Stimulated activated CD4-positive, alpha-beta T cell treated with anti-CD3 and anti-CD28 coated beads, Interleukin-1b, Interleukin-23, amount 100 ng/mL, for 4 hours (primary cell): ENCODE measurements around the gene ELL3.
"Not testable (repeated sequence)": the region's sequence is repeated elsewhere in the genome, so short reads cannot be mapped to it uniquely, and the experiment has no call there.

Source experiments
- DNase-seq, 2 donors: peaks; one replicate each; pipeline ENCODE4 v3.0.0-alpha.2; 2020; ENCODE audit warnings: low read depth in 2 of 2

ELL3 gene

GRCh38 chr15:43791993-43792760 is 15.4 kb upstream of the ELL3 start, which contains the start of gene SERF2:
TSS of gene SERF2 (plus strand) at chr15:43792320. CDS start at chr15:43792377, 57 bp downstream.
- peak; percentile 99 for DNase-seq

GRCh38 chr15:43789409-43789808 is 12.6 kb upstream of the ELL3 start:
- DNase-seq = no peak

- no peak for DNase-seq
Measured at GRCh38 chr15:43779016-43779415, 2.2 kb upstream of the ELL3 start.

- DNase-seq = peak; percentile 70 to 72
Measured at GRCh38 chr15:43777267-43777914, 625 bp upstream of the ELL3 start.

GRCh38 chr15:43776101-43776717 is 557 bp downstream of the ELL3 start:
- no peak for DNase-seq

- no peak for DNase-seq
Measured at GRCh38 chr15:43775411-43775965, 1.3 kb downstream of the ELL3 start.

- DNase-seq = no peak
Measured at GRCh38 chr15:43774062-43774461, 2.7 kb downstream of the ELL3 start.

- no peak for DNase-seq
Measured at GRCh38 chr15:43772624-43773023, 4.1 kb downstream of the ELL3 start.

- DNase-seq = no peak
Measured at GRCh38 chr15:43771816-43772215, 5.0 kb downstream of the ELL3 start.

- DNase-seq = peak; percentile 51 to 57
Measured at GRCh38 chr15:43769584-43770228, 7.1 kb downstream of the ELL3 start.

GRCh38 chr15:43763819-43764446 is 12.8 kb downstream of the ELL3 start:
- DNase-seq = no peak

- no peak for DNase-seq
Measured at GRCh38 chr15:43762824-43763223, 13.9 kb downstream of the ELL3 start.

GRCh38 chr15:43751885-43752284 is 24.9 kb downstream of the ELL3 start:
- DNase-seq = no peak

- peak; percentile 14 to 28 for DNase-seq
Measured at GRCh38 chr15:43749690-43750345, 26.9 kb downstream of the ELL3 start.

- no peak for DNase-seq
Measured at GRCh38 chr15:43748376-43748775, 28.4 kb downstream of the ELL3 start.

GRCh38 chr15:43746903-43747309 is 29.9 kb downstream of the ELL3 start:
- not testable (repeated sequence) for DNase-seq

- peak; percentile 68 to 83 for DNase-seq
Measured at GRCh38 chr15:43746245-43746902, 30.4 kb downstream of the ELL3 start, which contains the start of gene PDIA3. TSS of gene PDIA3 (plus strand) at chr15:43746438. CDS start at chr15:43746540, 102 bp downstream.

GRCh38 chr15:43735416-43735815 is 41.4 kb downstream of the ELL3 start:
- no peak for DNase-seq

- DNase-seq = not testable (repeated sequence)
Measured at GRCh38 chr15:43728053-43728725, 48.6 kb downstream of the ELL3 start.

GRCh38 chr15:43726306-43726705 is 50.5 kb downstream of the ELL3 start:
- not testable (repeated sequence) for DNase-seq
